Measurements from ENCODE around the gene EEF1AKMT4. TPM values are rescaled to one million over a fixed set of nuclear protein-coding genes. Genes with fewer than 3 reads are reported as not detected.

EEF1AKMT4 gene
- total RNA-seq, 1 experiment from 2014 or later: 2.9 TPM

- no peak for DNase-seq (ENCODE audit: low read depth)
Measured at GRCh38 chr3:184235381-184236032, 14.0 kb upstream of the EEF1AKMT4 start.

- no peak for DNase-seq (ENCODE audit: low read depth)
Measured at GRCh38 chr3:184236033-184236410, 13.4 kb upstream of the EEF1AKMT4 start.

- no peak for DNase-seq (ENCODE audit: low read depth)
Measured at GRCh38 chr3:184236636-184237035, 12.8 kb upstream of the EEF1AKMT4 start.

GRCh38 chr3:184237211-184237610 is 12.3 kb upstream of the EEF1AKMT4 start:
- DNase-seq (ENCODE audit: low read depth): no peak

GRCh38 chr3:184237807-184238206 is 11.7 kb upstream of the EEF1AKMT4 start:
- no peak for DNase-seq (ENCODE audit: low read depth)

GRCh38 chr3:184238246-184238818 is 11.1 kb upstream of the EEF1AKMT4 start:
- DNase-seq (ENCODE audit: low read depth): no peak

- no peak for DNase-seq (ENCODE audit: low read depth)
Measured at GRCh38 chr3:184239221-184239620, 10.3 kb upstream of the EEF1AKMT4 start.

- DNase-seq (ENCODE audit: low read depth): no peak
Measured at GRCh38 chr3:184239708-184240107, 9.8 kb upstream of the EEF1AKMT4 start.

GRCh38 chr3:184240384-184241140 is 8.9 kb upstream of the EEF1AKMT4 start:
- DNase-seq (ENCODE audit: low read depth): peak; percentile 51

GRCh38 chr3:184241141-184241446 is 8.4 kb upstream of the EEF1AKMT4 start:
- DNase-seq (ENCODE audit: low read depth): no peak

GRCh38 chr3:184241447-184242296 is 7.8 kb upstream of the EEF1AKMT4 start:
- no peak for DNase-seq (ENCODE audit: low read depth)

GRCh38 chr3:184242297-184242685 is 7.2 kb upstream of the EEF1AKMT4 start:
- no peak for DNase-seq (ENCODE audit: low read depth)

GRCh38 chr3:184248454-184249411 is 739 bp upstream of the EEF1AKMT4 start, which contains the start of gene ALG3:
TSS of gene ALG3 (minus strand) at chr3:184248962. CDS start at chr3:184248940, 22 bp downstream.
- DNase-seq (ENCODE audit: low read depth): peak; percentile 81

GRCh38 chr3:184250167-184250828 is 826 bp downstream of the EEF1AKMT4 start:
- peak; percentile 87 for DNase-seq (ENCODE audit: low read depth)

- no peak for DNase-seq (ENCODE audit: low read depth)
Measured at GRCh38 chr3:184255291-184256039, 6.0 kb downstream of the EEF1AKMT4 start.

GRCh38 chr3:184257083-184257915 is 7.8 kb downstream of the EEF1AKMT4 start:
- no peak for DNase-seq (ENCODE audit: low read depth)

GRCh38 chr3:184258926-184259325 is 9.5 kb downstream of the EEF1AKMT4 start:
- DNase-seq (ENCODE audit: low read depth): no peak

GRCh38 chr3:184259396-184259877 is 10.0 kb downstream of the EEF1AKMT4 start:
- DNase-seq (ENCODE audit: low read depth): no peak

Data from LHCN-M2 (cell line).